Stimulated activated CD4-positive, alpha-beta T cell treated with anti-CD3 and anti-CD28 coated beads, Interleukin-1b, Interleukin-23, amount 100 ng/mL, for 1 hour (primary cell): Measurements from ENCODE around the gene S100A8.

ENCODE experiments used
- DNase-seq, 2 donors: peaks; one replicate each; pipeline ENCODE4 v3.0.0-alpha.2; 2020; ENCODE audit warnings: low read depth in 2 of 2

Gene S100A8

GRCh38 chr1:153362187-153362775 is 28.6 kb downstream of the S100A8 start:
- no peak for DNase-seq

- DNase-seq: no peak
These were observed 29.3 kb downstream of the S100A8 start for GRCh38 chr1:153361480-153362109.

- DNase-seq: no peak
These were observed 30.0 kb downstream of the S100A8 start for GRCh38 chr1:153360592-153361479.

DNA sequence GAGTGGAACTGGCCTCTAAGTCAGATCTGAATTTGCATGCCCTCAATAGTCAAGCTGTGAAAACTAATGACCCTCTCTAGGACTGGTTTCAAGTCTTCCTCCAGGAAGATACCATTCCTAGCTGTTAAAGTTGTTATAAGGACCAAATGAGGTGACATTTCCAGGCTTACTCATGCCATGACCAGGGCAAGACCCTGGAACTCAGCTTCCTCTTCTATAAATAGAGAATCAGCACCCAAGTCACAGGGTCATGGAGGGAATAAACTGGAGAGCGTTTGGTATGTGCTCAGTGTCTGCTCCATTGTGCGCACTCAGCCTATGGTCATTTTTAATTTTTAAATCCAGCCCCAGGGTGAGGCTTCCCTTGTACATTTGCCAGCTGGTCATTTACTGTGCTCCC is 30.7 kb downstream of the S100A8 start:
- DNase-seq: no peak

DNA sequence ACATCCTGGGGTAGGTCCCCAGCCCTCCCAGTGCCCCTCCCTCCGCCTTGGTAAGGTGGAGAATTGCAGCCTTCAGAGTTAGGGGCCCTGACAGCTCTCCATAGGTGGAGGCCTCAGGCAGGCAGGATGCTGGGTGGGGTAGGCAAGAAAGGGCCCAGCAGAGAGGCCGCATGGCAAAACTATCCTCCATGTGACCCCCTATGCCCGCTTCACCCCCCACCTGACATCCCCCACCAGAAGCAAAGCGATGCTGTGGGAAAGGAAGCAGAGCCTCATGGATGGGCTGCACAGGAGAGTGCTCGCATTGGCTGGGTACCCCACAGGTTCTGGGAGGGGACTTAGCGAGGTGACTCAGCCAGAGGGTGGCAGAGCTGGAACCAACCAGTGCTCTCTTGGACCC is 31.6 kb downstream of the S100A8 start:
- no peak for DNase-seq

DNA sequence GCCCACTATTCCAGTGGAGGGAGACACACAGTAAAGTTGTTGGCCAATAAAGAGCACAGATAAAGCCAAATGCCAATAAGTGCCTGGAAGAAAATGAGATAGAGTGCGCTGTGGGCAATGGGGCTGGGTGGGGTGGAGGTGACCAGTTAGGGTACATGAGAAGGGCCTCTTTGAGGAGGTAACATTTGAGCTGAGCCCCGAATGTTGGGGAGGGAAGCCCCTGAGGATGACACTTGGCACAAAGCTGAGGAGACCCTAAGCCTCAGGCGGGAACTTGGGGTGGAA is 32.2 kb downstream of the S100A8 start:
- DNase-seq: no peak

DNA sequence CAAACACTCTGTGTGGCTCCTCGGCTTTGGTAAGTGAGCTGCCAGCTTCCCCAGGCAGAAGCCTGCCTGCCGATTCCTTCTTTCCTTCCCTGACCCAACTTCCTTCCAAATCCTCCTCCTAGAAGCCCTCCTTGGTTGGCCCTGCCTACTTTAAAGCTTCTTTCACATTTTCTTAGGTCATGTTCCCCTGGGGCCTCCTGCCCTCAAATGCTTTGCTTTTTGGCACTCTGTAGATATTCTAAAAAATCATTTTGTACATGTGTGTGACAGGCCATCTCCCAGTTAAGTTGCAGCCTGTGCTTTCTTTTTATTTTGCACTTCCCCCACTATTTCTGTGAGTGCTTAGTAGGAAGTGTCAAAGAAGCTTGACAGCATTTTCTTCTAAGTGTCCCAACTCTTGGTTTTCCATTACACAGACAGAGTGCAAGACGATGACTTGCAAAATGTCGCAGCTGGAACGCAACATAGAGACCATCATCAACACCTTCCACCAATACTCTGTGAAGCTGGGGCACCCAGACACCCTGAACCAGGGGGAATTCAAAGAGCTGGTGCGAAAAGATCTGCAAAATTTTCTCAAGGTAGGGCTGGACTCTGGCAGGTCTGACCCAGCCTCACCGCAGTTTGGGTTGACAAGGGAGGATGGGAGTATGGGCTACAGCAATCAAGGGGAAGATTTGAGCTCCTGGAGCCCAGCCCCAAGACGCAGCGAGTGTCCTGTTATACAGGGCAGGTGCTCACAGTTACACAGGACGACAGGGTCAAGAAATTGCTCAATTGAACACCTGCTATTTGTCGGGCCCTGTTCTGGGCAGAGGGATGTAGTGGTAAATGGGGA is 32.8 kb downstream of the S100A8 start, which contains the start of gene S100A9:
S100A9 (plus strand) TSS at position 2 of the 838 bp plus-strand sequence; CDS start at position 432, 430 bp downstream.
- no peak for DNase-seq

GRCh38 chr1:153357076-153357852 is 33.6 kb downstream of the S100A8 start:
- DNase-seq: no peak

DNA sequence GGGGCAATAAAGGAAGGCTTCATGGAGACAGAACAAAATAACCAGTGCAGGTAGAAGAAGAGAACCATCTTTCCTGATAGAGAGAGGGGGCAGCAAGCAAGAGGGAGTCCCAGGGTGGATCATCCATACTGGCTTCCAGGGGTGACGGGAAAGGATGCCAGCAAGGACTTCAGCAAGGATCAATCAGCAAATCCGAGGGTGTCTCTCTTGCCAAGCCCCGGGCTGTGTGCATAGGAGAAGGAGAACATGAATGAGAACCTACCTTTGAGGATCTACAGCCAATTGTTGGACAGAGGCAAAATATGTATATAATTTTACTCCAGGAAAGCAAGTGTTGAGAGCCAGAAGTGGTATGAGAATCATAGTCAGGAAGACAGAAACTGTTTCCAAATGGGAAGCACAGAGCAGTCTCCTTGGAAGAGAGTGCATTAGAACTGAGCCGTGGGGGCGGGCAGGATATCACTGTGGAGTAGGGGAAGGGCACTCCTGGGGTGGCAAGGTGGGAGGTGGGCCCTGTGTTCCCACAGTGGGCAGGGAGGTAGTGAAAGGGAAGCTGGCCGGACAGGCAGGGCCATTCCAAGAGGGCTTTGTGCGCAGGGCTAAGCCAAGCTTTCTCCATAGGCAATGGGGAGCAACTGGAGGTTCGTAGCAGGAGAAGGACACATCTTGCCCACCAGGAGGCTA is 34.3 kb downstream of the S100A8 start:
- no peak for DNase-seq

DNA sequence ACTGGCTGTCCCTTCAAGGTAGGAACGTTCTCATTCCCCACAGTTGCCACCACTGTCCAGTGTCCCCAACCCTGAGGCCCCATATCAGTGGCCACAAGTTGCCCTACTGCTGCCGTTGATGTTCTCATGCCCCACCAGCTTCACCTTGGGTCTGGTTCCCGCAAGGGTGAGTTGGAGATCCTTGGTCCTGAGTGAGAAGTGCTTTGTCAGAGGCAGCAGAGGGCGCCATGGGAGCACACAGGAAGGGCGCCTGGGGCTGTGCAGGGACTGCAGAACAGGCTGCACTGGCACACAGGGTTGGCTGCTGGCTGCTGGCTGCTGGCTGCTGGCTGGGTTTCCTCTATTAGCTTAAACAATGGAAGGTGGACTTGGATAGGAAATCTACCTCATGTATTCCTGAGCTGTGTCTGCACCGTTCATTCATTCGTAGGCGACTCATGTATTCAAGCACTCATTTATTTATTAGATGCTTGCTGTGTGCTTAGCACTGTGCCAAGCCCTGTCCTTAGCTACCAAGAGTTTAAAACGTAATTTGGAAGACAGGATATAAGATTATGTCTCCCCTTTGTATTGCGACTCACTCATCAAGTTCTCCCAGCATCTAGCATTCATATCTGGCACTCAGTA is 35.3 kb downstream of the S100A8 start:
- DNase-seq: peak in 1 of 2 donors; percentile 6

- no peak for DNase-seq
These were observed 36.2 kb downstream of the S100A8 start for GRCh38 chr1:153354515-153355193.

GRCh38 chr1:153353226-153353947 is 37.5 kb downstream of the S100A8 start:
- no peak for DNase-seq

GRCh38 chr1:153352523-153352922 is 38.4 kb downstream of the S100A8 start:
- peak; percentile 17 to 43 for DNase-seq

DNA sequence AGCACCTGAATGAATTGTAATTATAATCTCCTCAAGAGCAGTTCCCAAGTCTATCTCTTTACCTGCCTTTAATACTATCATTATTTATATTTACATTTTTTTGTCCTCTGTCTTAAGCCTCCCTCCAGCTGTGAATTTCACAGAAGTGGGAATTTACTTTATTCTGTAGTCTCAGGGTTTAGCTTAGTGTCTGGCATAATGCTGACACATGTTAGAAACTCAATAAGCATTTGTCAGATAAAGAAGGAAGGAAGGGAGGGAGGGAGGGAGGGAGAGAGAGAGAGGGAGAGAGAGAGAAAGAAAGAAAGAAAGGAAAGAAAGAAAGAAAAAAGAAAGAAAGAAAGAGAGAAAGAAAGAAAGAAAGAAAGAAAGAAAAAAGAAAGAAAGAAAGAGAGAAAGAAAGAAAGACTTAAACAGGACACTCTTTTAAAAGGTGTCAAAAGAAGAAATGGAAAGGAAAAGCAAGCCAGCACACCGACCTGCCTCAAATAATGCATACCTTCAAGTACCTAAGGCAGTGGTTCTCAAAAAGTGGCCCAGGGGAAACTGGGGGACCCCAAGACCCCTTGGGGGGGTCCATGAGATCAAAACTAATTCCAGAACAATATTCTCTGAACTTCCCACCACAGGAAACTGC is 40.4 kb downstream of the S100A8 start:
- no peak for DNase-seq

- DNase-seq: no peak
These were observed 41.2 kb downstream of the S100A8 start for GRCh38 chr1:153349363-153350320.

- no peak for DNase-seq
These were observed 42.1 kb downstream of the S100A8 start, which contains the start of gene PGLYRP4 for GRCh38 chr1:153348511-153349362. TSS of gene PGLYRP4 (minus strand) at chr1:153348841. CDS start at chr1:153347932, 909 bp downstream.
